CD4-positive, alpha-beta memory T cell (primary cell): Measurements from ENCODE around the gene HS3ST5. TPM values are rescaled to one million over a fixed set of nuclear protein-coding genes. Genes with fewer than 3 reads are reported as not detected.

Source experiments
- CTCF ChIA-PET: fragments of 350-600 bp; sonication (Branson Sonifier 250); formaldehyde crosslinking; loops from one replicate; lab custom pipeline; 2021; ENCODE audit warnings: inconsistent platforms; ENCODE audit not compliant: partially characterized antibody; lab: Charles Lee
- POLR2A ChIA-PET: fragments of 350-600 bp; sonication (Branson Sonifier 250); formaldehyde crosslinking; loops from one replicate; lab custom pipeline; 2021; ENCODE audit not compliant: partially characterized antibody; lab: Charles Lee
- DNase-seq, 5 donors: peaks; one replicate each; pipeline versions ENCODE4 v3.0.0 to v3.0.0-alpha.2; 2020 to 2022; ENCODE audit warnings: mixed read lengths in 1 of 5
- H3K27ac ChIP-seq: one replicate; pipeline ENCODE4 v1.7.0; 2013; ENCODE audit warnings: low read depth, low read length
- H3K27me3 ChIP-seq: 2 replicates; pipeline ENCODE4 v1.7.0; 2013; ENCODE audit warnings: mild to moderate bottlenecking, low read length, moderate library complexity; ENCODE audit not compliant: insufficient read depth
- H3K36me3 ChIP-seq: 2 replicates; pipeline ENCODE4 v1.7.0; 2013; ENCODE audit warnings: mild to moderate bottlenecking, low read length, moderate library complexity; ENCODE audit not compliant: insufficient read depth
- H3K4me1 ChIP-seq: 2 replicates; pipeline ENCODE4 v1.7.0; 2013; ENCODE audit warnings: mild to moderate bottlenecking, low read length, moderate library complexity; ENCODE audit not compliant: insufficient read depth
- H3K4me3 ChIP-seq, 2 donors: one replicate each; pipeline ENCODE4 v1.7.0; 2013; ENCODE audit warnings: low read length in 2 of 2, mild to moderate bottlenecking in 1 of 2
- H3K9me3 ChIP-seq, 2 donors: one replicate each; pipeline ENCODE4 v1.7.0; 2013; ENCODE audit warnings: low read length in 2 of 2, control low read depth in 1 of 2; ENCODE audit not compliant: control insufficient read depth in 1 of 2
- H3K27ac Mint-ChIP-seq, 7 donors: one replicate each; pipeline ENCODE4 v1.8.0; 2020 to 2021; ENCODE audit warnings: mixed read lengths in 7 of 7, mild to moderate bottlenecking in 6 of 7, inconsistent platforms in 3 of 7, moderate library complexity in 3 of 7
- H3K27me3 Mint-ChIP-seq, 2 donors: one replicate each; pipeline ENCODE4 v1.8.0; 2020 to 2021; ENCODE audit warnings: mixed read lengths in 2 of 2
- H3K36me3 Mint-ChIP-seq, 2 donors: one replicate each; pipeline ENCODE4 v1.8.0; 2020 to 2021; ENCODE audit warnings: mixed read lengths in 2 of 2, inconsistent platforms in 1 of 2, mild to moderate bottlenecking in 1 of 2
- H3K4me1 Mint-ChIP-seq, 4 donors: one replicate each; pipeline ENCODE4 v1.8.0; 2020 to 2021; ENCODE audit warnings: mixed read lengths in 4 of 4, mild to moderate bottlenecking in 1 of 4
- H3K4me3 Mint-ChIP-seq, 8 donors: one replicate each; pipeline ENCODE4 v1.8.0; 2020 to 2021; ENCODE audit warnings: mixed read lengths in 8 of 8, mild to moderate bottlenecking in 7 of 8, moderate library complexity in 6 of 8, inconsistent platforms in 3 of 8
- H3K9me3 Mint-ChIP-seq, 8 donors: one replicate each; pipeline ENCODE4 v1.8.0; 2020 to 2021; ENCODE audit warnings: mixed read lengths in 8 of 8, mild to moderate bottlenecking in 5 of 8, inconsistent platforms in 3 of 8, moderate library complexity in 1 of 8
- intact Hi-C: fragments of 100-400 bp; cut with micrococcal nuclease; formaldehyde crosslinking; loops from one replicate; pipeline ENCODE4 v1.15.1; 2023
- polyA plus RNA-seq, 2 donors: library from polyadenylated mRNA; unstranded; fragments of 300-500 nt; fragmentation: Illumina TruSeq; gene quantifications; one replicate each; pipeline ENCODE4 v1.2.3, GENCODE V29; 2021
- total RNA-seq, 2 experiments: library from RNA; stranded (reverse); gene quantifications; one replicate each; pipeline ENCODE4 v1.2.3, GENCODE V29; 2021

Gene HS3ST5
- total and polyA plus RNA-seq, 4 experiments from 2014 or later, result not detected

DNA sequence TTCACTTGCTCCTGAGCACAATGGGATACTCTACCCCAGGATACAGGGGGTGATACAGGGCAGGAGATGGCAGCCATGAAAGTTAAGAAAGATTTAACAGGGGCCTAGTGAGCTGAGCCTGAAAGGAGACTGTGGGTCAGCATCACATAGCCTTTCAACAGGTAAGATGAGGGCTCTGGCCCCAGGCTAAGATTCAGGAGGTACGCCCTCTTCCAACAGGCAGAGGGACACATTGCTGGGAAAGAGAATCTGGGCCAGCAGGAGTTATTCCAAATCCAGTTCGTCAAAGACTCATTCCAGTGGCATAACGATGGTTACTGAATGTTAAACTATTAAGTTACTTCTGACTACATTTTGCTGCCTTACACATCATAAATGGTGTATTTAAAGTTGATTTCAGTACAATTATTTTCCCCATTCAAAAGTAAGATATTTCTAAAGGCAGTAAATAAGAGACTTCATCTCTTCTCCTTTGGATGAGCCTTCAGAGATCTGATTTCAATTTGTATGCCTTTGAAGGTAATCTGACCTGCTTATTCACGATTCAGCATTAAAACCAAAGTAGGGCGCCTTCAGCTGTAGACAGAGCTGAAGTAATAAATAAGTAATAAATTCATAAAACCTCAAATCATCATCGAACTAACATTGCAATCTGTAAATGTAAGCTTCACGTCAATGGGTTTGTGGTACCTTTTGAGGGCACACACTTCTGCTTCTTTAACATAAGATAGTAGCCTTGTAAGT is 62.4 kb downstream of the HS3ST5 start:
- no peak overlapping the region for H3K27ac ChIP-seq
- Mint-ChIP-seq H3K4me1 (no peaks in the 10 kb centered on the region), H3K4me3 (no peak overlapping the region), H3K36me3 (no peaks in the 10 kb centered on the region), H3K27ac (no peak overlapping the region), H3K9me3 (no peaks in the 10 kb centered on the region), H3K27me3 (peaks cover 3 to 6% of the 10 kb centered on the region in 2 donors)
- H3K36me3 ChIP-seq, result no peaks in the 10 kb centered on the region
- intact Hi-C loops, result no loop called here
- POLR2A ChIA-PET, result no interaction called here
- CTCF ChIA-PET, result no interaction called here
- no peaks in the 10 kb centered on the region for H3K27me3 ChIP-seq
- no peak for DNase-seq
- no peaks in the 10 kb centered on the region for H3K4me1 ChIP-seq
- no peaks in the 10 kb centered on the region for H3K9me3 ChIP-seq
- no peak overlapping the region for H3K4me3 ChIP-seq

GRCh38 chr6:114277220-114277619 is 65.6 kb downstream of the HS3ST5 start:
- no peaks in the 10 kb centered on the region for H3K27me3 ChIP-seq
- Mint-ChIP-seq H3K9me3 (no peaks in the 10 kb centered on the region), H3K4me3 (no peak overlapping the region), H3K27ac (no peak overlapping the region), H3K27me3 (peaks cover 3 to 6% of the 10 kb centered on the region in 2 donors), H3K36me3 (no peaks in the 10 kb centered on the region), H3K4me1 (no peaks in the 10 kb centered on the region)
- no peaks in the 10 kb centered on the region for H3K4me1 ChIP-seq
- no peak overlapping the region for H3K27ac ChIP-seq
- DNase-seq, result no peak
- H3K4me3 ChIP-seq, result no peak overlapping the region
- ChIA-PET CTCF (no interaction called here), POLR2A (no interaction called here)
- no peaks in the 10 kb centered on the region for H3K36me3 ChIP-seq
- no peaks in the 10 kb centered on the region for H3K9me3 ChIP-seq
- intact Hi-C loops, result no loop called here

DNA sequence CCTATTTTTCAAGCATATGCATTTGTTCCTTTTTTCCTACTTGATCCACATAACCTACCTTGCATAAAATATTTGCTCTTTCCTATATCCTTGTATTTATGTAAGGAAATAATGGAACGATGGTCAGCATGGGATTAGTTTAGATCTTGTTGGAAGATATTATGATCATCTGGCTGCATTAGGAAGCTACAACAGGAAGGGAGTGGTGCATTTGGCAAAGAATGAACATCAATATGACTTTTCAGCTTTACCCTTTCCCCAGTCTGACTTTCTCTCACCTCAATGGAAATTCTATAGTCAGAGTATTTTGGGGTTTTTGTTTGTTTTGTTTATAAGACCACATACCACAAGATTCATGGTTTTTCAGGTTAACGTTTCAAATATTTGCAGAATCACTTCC is 66.0 kb downstream of the HS3ST5 start:
- Histone ChIP-seq H3K9me3 (no peaks in the 10 kb centered on the region), H3K4me3 (no peak overlapping the region), H3K27me3 (no peaks in the 10 kb centered on the region), H3K4me1 (no peaks in the 10 kb centered on the region), H3K36me3 (no peaks in the 10 kb centered on the region), H3K27ac (no peak overlapping the region)
- no peak overlapping the region for H3K27ac Mint-ChIP-seq
- ChIA-PET POLR2A (no interaction called here), CTCF (no interaction called here)
- H3K4me1 Mint-ChIP-seq, result no peaks in the 10 kb centered on the region
- H3K9me3 Mint-ChIP-seq, result no peaks in the 10 kb centered on the region
- no peaks in the 10 kb centered on the region for H3K36me3 Mint-ChIP-seq
- no peak for DNase-seq
- peaks cover 3 to 6% of the 10 kb centered on the region in 2 donors for H3K27me3 Mint-ChIP-seq
- intact Hi-C loops, result no loop called here
- no peak overlapping the region for H3K4me3 Mint-ChIP-seq

- Histone ChIP-seq H3K27me3 (no peaks in the 10 kb centered on the region), H3K9me3 (no peaks in the 10 kb centered on the region), H3K4me3 (no peak overlapping the region), H3K36me3 (no peaks in the 10 kb centered on the region), H3K4me1 (no peaks in the 10 kb centered on the region), H3K27ac (no peak overlapping the region)
- H3K36me3 Mint-ChIP-seq, result no peaks in the 10 kb centered on the region
- no peak overlapping the region for H3K27ac Mint-ChIP-seq
- POLR2A ChIA-PET, result no interaction called here
- H3K4me3 Mint-ChIP-seq, result no peak overlapping the region
- DNase-seq, result no peak
- intact Hi-C loops, result no loop called here
- peaks cover 2 to 3% of the 10 kb centered on the region in 2 donors for H3K27me3 Mint-ChIP-seq
- H3K4me1 Mint-ChIP-seq, result no peaks in the 10 kb centered on the region
- CTCF ChIA-PET, result no interaction called here
- H3K9me3 Mint-ChIP-seq, result no peaks in the 10 kb centered on the region
Measured at GRCh38 chr6:114274836-114275235, 68.0 kb downstream of the HS3ST5 start.

DNA sequence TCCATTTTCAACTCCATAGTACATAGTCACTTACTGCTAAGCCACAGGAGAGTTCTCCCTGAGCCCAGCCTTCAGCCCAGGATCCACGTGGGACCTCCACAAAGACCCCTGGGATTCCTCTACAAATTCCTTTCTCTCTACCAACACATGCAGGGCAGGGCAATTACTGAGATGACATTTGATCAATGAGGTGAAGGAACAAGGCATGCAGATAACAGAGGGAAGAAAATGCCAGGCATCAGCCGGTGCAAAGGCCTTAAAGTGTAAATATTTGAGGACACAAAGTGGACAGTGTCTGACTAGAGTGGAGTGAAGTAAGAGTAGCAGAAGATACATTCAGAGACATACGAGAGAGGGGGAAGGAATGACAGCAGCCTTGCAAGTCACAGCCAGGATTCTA is 70.2 kb downstream of the HS3ST5 start:
- intact Hi-C loops, result no loop called here
- no peak overlapping the region for H3K27ac ChIP-seq
- ChIA-PET POLR2A (no interaction called here), CTCF (no interaction called here)
- H3K27me3 Mint-ChIP-seq, result peaks cover 0 to 3% of the 10 kb centered on the region in 2 donors
- H3K4me1 ChIP-seq, result no peaks in the 10 kb centered on the region
- no peak overlapping the region for H3K4me3 Mint-ChIP-seq
- no peaks in the 10 kb centered on the region for H3K9me3 ChIP-seq
- H3K27me3 ChIP-seq, result no peaks in the 10 kb centered on the region
- H3K9me3 Mint-ChIP-seq, result no peaks in the 10 kb centered on the region
- no peaks in the 10 kb centered on the region for H3K36me3 Mint-ChIP-seq
- no peak overlapping the region for H3K4me3 ChIP-seq
- no peaks in the 10 kb centered on the region for H3K4me1 Mint-ChIP-seq
- H3K27ac Mint-ChIP-seq, result no peak overlapping the region
- no peak for DNase-seq
- no peaks in the 10 kb centered on the region for H3K36me3 ChIP-seq

GRCh38 chr6:114271405-114271804 is 71.4 kb downstream of the HS3ST5 start:
- intact Hi-C loops, result no loop called here
- Histone ChIP-seq H3K9me3 (no peaks in the 10 kb centered on the region), H3K27ac (no peak overlapping the region), H3K36me3 (no peaks in the 10 kb centered on the region), H3K4me1 (no peaks in the 10 kb centered on the region), H3K27me3 (no peaks in the 10 kb centered on the region), H3K4me3 (no peak overlapping the region)
- ChIA-PET POLR2A (no interaction called here), CTCF (no interaction called here)
- H3K27ac Mint-ChIP-seq, result no peak overlapping the region
- DNase-seq, result no peak
- no peaks in the 10 kb centered on the region for H3K27me3 Mint-ChIP-seq
- no peaks in the 10 kb centered on the region for H3K4me1 Mint-ChIP-seq
- H3K9me3 Mint-ChIP-seq, result peaks cover 0 to 2% (median 0%) of the 10 kb centered on the region in 8 donors
- no peak overlapping the region for H3K4me3 Mint-ChIP-seq
- no peaks in the 10 kb centered on the region for H3K36me3 Mint-ChIP-seq

GRCh38 chr6:114267897-114268296 is 74.9 kb downstream of the HS3ST5 start:
- H3K9me3 Mint-ChIP-seq, result peaks cover 0 to 3% (median 0%) of the 10 kb centered on the region in 8 donors
- intact Hi-C loops, result no loop called here
- no peaks in the 10 kb centered on the region for H3K36me3 Mint-ChIP-seq
- Histone ChIP-seq H3K4me1 (no peaks in the 10 kb centered on the region), H3K9me3 (no peaks in the 10 kb centered on the region), H3K27me3 (no peaks in the 10 kb centered on the region), H3K36me3 (no peaks in the 10 kb centered on the region), H3K4me3 (no peak overlapping the region), H3K27ac (no peak overlapping the region)
- H3K4me1 Mint-ChIP-seq, result no peaks in the 10 kb centered on the region
- H3K27me3 Mint-ChIP-seq, result no peaks in the 10 kb centered on the region
- no peak overlapping the region for H3K4me3 Mint-ChIP-seq
- no peak for DNase-seq
- no peak overlapping the region for H3K27ac Mint-ChIP-seq
- CTCF ChIA-PET, result no interaction called here
- POLR2A ChIA-PET, result no interaction called here
